Measurements from ENCODE around the gene EXOC6. TPM values are rescaled to one million over a fixed set of nuclear protein-coding genes. Genes with fewer than 3 reads are reported as not detected.
A peak's percentile ranks its signal among the peaks of the same experiment; 100 is the strongest.

The EXOC6 gene
- total RNA-seq, 1 donor from 2014 or later = 13.5 TPM

DNA sequence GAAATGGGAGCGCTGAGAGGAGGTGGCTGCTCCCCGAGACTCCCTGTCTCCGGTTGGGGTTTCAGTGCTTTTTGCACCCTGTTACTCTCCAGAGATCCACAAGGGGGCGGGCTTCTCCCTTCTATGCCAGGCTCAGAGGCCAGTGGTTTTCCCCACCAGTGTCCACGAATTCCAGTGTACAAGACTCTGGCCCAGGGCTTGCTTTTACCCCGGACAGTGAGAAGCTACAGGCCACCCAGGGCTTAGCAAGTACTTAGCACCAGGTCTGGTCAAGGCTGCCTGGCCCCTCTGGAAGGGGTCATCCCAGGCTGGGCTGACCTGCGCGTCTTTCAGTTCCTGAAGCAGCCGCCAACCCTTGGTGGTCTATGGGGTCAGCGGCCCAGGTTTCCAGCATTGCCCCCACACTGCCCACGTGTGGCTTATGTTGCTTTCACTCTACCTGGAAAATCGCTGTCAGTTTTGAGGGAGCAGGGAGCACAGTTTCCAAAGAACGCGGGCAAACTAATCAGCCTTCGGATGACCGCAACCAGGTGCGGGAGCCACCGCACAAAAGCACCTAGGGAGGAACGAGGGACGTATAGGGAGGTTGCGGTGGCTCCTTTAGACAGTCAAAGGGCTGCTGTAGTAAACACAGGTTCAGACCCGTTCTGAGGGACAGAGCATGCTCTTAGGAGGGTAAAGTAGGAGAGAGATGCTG is 232.2 kb downstream of the EXOC6 start:
- no peak overlapping the region for H3K27ac Mint-ChIP-seq
- intact Hi-C loops (cut with micrococcal nuclease) = loop anchor here (1.0 kb wide), 3 partner anchors 209 to 402 kb away; partner anchors contain the start of gene MYOF
- H3K4me3 Mint-ChIP-seq = no peak overlapping the region
- H3K9me3 Mint-ChIP-seq = no peaks in the 10 kb centered on the region
- peaks cover 5% of the 10 kb centered on the region for H3K4me1 Mint-ChIP-seq (ENCODE audit: low read depth)
- peaks cover 49% of the 10 kb centered on the region for H3K27me3 Mint-ChIP-seq (ENCODE audit: insufficient read depth)
- H3K36me3 Mint-ChIP-seq (ENCODE audit: low read depth) = no peaks in the 10 kb centered on the region
- peak; percentile 23 for DNase-seq (ENCODE audit: low spot score)

DNA sequence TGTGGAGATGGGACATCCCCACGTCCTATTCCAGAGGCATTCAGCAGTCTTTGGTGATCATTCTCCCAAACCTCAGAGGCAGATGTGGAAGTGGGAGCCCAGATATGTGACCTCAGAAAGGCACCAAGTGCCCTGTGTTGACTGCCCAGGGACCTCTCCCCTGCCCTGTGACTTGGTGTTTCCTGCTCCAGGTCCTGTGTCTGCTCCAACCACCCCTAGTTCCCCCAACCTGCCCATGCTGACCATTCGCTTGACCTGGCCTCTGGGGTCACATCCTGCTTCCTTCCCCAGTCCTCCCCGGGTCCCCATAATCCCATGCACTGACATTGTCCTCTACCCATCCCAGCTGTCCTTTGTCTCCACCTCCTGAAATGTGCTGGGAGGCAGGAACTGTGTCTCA is 233.0 kb downstream of the EXOC6 start:
- no peak overlapping the region for H3K27ac Mint-ChIP-seq
- peaks cover 5% of the 10 kb centered on the region for H3K4me1 Mint-ChIP-seq (ENCODE audit: low read depth)
- peaks cover 41% of the 10 kb centered on the region for H3K27me3 Mint-ChIP-seq (ENCODE audit: insufficient read depth)
- no peaks in the 10 kb centered on the region for H3K36me3 Mint-ChIP-seq (ENCODE audit: low read depth)
- intact Hi-C loops (cut with micrococcal nuclease) = no loop called here
- H3K9me3 Mint-ChIP-seq = no peaks in the 10 kb centered on the region
- no peak for DNase-seq (ENCODE audit: low spot score)
- no peak overlapping the region for H3K4me3 Mint-ChIP-seq

DNA sequence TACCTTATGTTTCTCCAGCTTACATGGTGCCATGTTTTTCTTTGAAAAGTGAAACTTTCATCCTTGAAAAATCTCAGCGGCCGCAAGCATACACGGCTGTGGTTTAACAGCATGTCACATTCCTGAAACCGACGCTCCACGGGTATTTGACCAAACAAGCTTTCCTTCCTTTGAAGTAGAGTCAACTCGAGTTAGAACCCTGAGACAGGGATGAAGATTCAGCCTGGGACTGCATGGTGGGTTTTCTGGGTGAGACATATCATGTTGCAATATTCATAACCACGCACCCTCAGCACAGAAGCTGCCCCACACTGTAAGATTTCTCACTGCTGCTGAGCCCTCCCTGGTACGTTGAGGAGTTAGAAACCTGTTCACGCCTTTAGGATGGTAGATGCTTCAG is 233.5 kb downstream of the EXOC6 start:
- H3K4me1 Mint-ChIP-seq (ENCODE audit: low read depth) = peaks cover 5% of the 10 kb centered on the region
- no peaks in the 10 kb centered on the region for H3K9me3 Mint-ChIP-seq
- H3K27ac Mint-ChIP-seq = no peak overlapping the region
- peaks cover 36% of the 10 kb centered on the region for H3K27me3 Mint-ChIP-seq (ENCODE audit: insufficient read depth)
- DNase-seq (ENCODE audit: low spot score) = no peak
- H3K4me3 Mint-ChIP-seq = no peak overlapping the region
- H3K36me3 Mint-ChIP-seq (ENCODE audit: low read depth) = no peaks in the 10 kb centered on the region
- intact Hi-C loops (cut with micrococcal nuclease) = no loop called here

DNA sequence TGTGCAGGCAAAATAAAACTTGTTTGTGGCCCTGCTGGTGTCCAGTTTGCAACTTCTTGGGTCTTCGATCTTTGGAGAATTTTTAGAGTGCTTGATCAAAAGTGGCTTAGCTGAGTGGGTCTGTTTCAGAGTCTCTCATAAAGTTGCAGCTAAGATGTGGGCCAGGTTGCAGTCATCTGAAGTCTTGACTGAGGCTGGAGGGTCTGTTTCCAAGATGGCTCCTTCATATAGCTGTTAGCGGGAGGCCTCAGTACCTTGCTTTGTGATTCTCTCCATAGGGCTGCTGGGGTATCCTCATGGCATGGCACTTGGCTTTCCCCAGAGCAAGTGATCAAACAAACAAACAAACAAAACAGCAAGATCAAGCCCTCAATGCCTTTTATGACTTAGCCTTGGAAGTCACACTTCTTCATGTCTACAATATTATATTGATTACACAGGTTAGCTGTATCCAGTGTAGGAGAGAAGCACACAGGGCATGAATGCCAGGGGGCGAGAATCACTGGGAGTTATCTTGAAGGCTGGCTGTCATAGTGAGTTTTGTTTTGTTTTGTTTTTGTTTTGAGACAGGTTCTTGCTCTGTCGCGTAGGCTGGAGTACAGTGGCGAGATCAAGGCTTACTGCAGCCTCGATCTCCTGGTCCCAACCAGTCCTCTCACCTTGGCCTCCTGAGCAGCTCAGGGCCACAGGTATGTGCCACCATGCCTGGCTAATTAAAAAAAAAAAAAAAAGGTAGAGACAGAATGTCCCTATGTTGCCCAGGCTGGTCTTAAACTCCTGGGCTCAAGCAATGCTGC is 235.6 kb downstream of the EXOC6 start:
- Mint-ChIP-seq H3K4me3 (no peak overlapping the region), H3K9me3 (no peaks in the 10 kb centered on the region), H3K27me3 (ENCODE audit: insufficient read depth) (peaks cover 22% of the 10 kb centered on the region), H3K27ac (no peak overlapping the region), H3K4me1 (ENCODE audit: low read depth) (peaks cover 5% of the 10 kb centered on the region), H3K36me3 (ENCODE audit: low read depth) (no peaks in the 10 kb centered on the region)
- DNase-seq (ENCODE audit: low spot score) = no peak
- intact Hi-C loops (cut with micrococcal nuclease) = no loop called here

DNA sequence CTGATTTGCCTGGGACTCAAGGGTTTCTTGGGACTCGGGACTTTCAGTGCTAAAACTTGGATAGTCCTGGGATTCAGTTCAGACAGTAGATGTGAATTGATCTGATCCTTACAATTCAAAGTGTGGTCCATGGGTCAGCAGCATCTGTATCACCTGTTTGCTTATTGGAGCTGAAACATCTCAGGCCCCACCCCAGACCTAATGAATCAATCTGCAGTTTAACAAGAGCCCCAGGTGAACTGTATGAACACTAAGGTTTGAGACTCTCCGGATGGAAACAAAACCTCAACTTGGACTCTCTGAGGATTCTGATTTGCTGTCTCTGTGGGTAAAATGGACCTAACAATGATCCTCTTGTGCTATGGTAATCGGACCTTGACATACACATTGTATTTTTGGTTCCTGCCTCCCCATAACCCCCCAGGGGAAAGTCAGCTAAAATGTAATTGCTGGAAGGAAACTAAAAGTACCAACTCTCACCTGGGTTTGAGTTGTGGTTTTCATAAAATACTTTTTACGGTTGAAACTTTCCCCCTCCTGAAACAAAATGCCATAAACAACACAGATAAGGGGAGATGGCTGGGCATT is 237.0 kb downstream of the EXOC6 start:
- Mint-ChIP-seq H3K4me1 (ENCODE audit: low read depth) (peaks cover under 1% of the 10 kb centered on the region), H3K27ac (no peak overlapping the region), H3K4me3 (no peak overlapping the region), H3K9me3 (no peaks in the 10 kb centered on the region), H3K36me3 (ENCODE audit: low read depth) (no peaks in the 10 kb centered on the region), H3K27me3 (ENCODE audit: insufficient read depth) (peaks cover 12% of the 10 kb centered on the region)
- intact Hi-C loops (cut with micrococcal nuclease) = no loop called here
- no peak for DNase-seq (ENCODE audit: low spot score)

DNA sequence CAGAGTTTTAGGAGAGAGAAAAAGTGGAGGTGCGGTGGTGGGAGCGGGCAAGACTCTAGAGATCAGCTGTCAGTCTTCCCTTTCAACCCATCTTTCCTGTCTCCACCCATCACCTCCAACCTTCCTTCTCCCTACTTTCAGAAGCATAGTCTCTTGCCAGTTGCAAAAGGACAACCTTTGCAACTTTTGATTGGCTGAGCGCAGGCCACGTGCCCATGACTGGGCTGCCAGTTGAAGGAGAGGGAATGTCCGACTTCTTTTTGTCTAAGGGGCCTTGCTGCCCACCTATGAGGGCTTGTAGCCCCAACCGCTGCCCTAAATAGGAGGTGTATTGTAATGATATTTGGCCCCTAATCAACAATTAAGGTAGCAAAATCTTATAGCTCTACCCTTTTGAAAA is 238.0 kb downstream of the EXOC6 start:
- intact Hi-C loops (cut with micrococcal nuclease) = no loop called here
- Mint-ChIP-seq H3K9me3 (no peaks in the 10 kb centered on the region), H3K4me3 (no peak overlapping the region), H3K27me3 (ENCODE audit: insufficient read depth) (peaks cover 12% of the 10 kb centered on the region), H3K4me1 (ENCODE audit: low read depth) (no peaks in the 10 kb centered on the region), H3K27ac (no peak overlapping the region), H3K36me3 (ENCODE audit: low read depth) (no peaks in the 10 kb centered on the region)
- DNase-seq (ENCODE audit: low spot score) = no peak

DNA sequence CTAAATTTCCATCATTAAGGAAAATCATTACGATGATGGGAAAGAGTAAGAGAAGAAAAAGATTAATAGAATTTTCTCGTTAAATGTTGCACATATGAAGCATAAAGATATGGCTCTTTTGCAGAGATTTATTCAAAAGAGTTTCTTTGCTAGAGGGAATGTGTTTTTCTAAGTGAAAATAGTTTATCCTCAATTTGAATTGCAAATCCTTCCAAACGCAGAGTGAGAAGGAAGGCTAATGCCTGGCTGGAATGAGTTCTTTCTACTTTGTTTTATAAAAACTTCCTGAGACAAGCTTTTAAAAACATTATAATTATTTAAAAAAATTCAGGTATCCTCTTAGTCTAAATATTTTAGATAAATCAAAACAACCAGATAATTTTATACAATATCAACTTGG is 239.5 kb downstream of the EXOC6 start:
- Mint-ChIP-seq H3K27ac (no peak overlapping the region), H3K27me3 (ENCODE audit: insufficient read depth) (peaks cover 5% of the 10 kb centered on the region), H3K4me1 (ENCODE audit: low read depth) (no peaks in the 10 kb centered on the region), H3K4me3 (no peak overlapping the region), H3K9me3 (no peaks in the 10 kb centered on the region), H3K36me3 (ENCODE audit: low read depth) (no peaks in the 10 kb centered on the region)
- intact Hi-C loops (cut with micrococcal nuclease) = no loop called here
- no peak for DNase-seq (ENCODE audit: low spot score)

DNA sequence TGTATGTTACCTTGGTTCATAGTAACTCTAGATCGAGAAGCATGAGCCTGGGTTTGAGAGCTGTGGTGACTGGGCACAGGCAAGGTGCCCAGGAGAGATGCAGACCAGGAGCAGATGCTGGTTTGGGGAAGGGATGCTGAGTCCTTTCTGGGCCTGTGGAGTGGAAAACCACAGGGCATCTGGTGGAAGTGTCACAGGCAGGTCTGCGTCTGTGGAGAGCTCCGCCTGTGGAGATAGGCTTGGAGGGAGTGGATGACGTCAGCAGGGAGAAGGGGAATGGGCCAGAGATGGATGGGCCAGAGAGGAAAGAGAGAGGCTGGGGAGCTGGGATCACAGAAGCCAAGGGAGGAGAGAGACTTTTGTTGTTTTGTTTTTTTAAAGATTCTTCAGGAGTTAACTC is 240.1 kb downstream of the EXOC6 start:
- no peaks in the 10 kb centered on the region for H3K4me1 Mint-ChIP-seq (ENCODE audit: low read depth)

DNA sequence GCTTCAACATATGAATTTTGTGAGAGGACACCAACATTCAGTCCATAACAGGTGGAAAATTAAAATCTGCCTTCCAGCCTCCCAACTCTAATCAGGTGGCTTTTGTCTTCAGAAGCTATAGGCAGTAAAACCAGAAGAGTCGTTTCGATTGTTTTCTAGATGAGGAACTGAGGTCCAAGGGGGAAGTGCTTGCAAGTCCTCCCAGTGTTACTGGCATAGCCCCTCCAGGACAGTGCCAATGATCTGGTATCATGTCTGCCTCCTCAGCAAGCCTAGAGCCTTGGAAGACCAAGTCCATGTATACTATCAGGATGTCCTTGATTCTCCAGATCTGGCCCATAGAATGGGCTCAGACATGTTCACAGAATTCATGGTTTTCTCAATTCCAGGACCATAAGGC is 242.3 kb downstream of the EXOC6 start:
- Mint-ChIP-seq H3K9me3 (no peaks in the 10 kb centered on the region), H3K27me3 (ENCODE audit: insufficient read depth) (peaks cover 8% of the 10 kb centered on the region), H3K4me3 (no peak overlapping the region), H3K36me3 (ENCODE audit: low read depth) (no peaks in the 10 kb centered on the region), H3K27ac (no peak overlapping the region), H3K4me1 (ENCODE audit: low read depth) (no peaks in the 10 kb centered on the region)
- intact Hi-C loops (cut with micrococcal nuclease) = no loop called here
- no peak for DNase-seq (ENCODE audit: low spot score)

More for the DNA sequence above, 240.1 kb downstream of the EXOC6 start:
- H3K27ac Mint-ChIP-seq = no peak overlapping the region
- no peaks in the 10 kb centered on the region for H3K9me3 Mint-ChIP-seq
- DNase-seq (ENCODE audit: low spot score) = no peak
- intact Hi-C loops (cut with micrococcal nuclease) = no loop called here
- no peaks in the 10 kb centered on the region for H3K36me3 Mint-ChIP-seq (ENCODE audit: low read depth)
- no peak overlapping the region for H3K4me3 Mint-ChIP-seq
- H3K27me3 Mint-ChIP-seq (ENCODE audit: insufficient read depth) = peaks cover 5% of the 10 kb centered on the region

DNA sequence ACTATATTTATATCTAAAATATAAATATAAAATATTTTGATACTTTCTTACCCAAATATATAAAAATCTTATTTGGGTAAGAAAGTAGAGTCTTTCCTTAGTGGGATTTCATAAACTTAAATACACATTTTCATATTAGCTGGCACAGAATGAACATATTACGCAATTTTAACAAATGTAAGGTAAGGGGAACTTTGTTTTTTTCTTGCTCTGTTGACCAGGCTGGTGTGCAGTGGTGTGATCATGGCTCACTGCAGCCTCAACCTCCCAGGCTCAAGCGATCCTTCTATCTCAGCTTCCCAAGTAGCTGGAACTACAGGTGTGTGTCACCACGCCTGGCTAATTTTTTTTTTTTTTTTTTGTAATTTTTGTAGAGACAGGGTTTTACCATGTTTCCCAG is 243.6 kb downstream of the EXOC6 start:
- Mint-ChIP-seq H3K27ac (no peak overlapping the region), H3K27me3 (ENCODE audit: insufficient read depth) (peaks cover 8% of the 10 kb centered on the region), H3K4me3 (no peak overlapping the region), H3K36me3 (ENCODE audit: low read depth) (no peaks in the 10 kb centered on the region), H3K4me1 (ENCODE audit: low read depth) (no peaks in the 10 kb centered on the region), H3K9me3 (no peaks in the 10 kb centered on the region)
- DNase-seq (ENCODE audit: low spot score) = no peak
- intact Hi-C loops (cut with micrococcal nuclease) = no loop called here

DNA sequence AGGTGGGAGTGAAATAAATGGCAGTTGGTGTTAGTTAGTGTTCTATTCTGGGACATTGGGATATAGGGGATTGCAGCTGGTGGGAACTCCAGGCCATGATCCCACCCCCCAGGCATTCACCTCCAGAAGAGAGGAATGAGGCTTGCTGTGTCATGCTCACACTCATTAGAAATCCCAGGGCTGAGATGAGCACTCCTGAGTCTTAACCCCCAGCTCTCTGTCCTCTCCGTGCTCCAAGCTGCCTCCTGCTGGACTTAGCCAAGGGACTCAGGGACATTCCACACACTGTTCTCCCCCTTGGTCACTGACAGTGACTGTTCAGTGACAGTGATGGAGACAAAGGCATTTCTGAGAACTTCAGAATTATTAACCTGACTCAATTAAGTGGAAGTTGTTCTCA is 246.9 kb downstream of the EXOC6 start:
- Mint-ChIP-seq H3K4me3 (no peak overlapping the region), H3K27me3 (ENCODE audit: insufficient read depth) (peaks cover 8% of the 10 kb centered on the region), H3K27ac (no peak overlapping the region), H3K36me3 (ENCODE audit: low read depth) (no peaks in the 10 kb centered on the region), H3K9me3 (no peaks in the 10 kb centered on the region), H3K4me1 (ENCODE audit: low read depth) (no peaks in the 10 kb centered on the region)
- intact Hi-C loops (cut with micrococcal nuclease) = no loop called here
- no peak for DNase-seq (ENCODE audit: low spot score)

DNA sequence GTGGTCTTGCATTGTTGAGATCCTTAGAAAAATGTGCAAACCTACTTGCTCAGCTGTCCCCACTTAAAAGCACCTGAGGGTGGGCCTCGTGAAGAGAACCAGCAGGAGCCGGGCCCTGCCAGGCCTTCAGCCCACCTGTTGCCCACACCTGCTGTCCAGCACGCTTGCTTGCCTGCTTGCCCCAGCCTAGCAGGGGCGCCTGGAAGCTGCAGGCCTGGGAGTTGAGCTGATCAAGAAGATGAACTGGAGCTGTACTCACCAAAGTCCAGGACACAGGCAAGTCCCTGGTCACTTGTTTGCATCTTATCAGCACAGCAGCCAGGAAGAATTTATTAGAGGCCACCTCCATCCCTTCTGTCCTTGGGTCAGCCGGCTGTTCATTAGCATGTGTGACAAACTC is 248.6 kb downstream of the EXOC6 start:
- no peak overlapping the region for H3K27ac Mint-ChIP-seq
- peaks cover 11% of the 10 kb centered on the region for H3K27me3 Mint-ChIP-seq (ENCODE audit: insufficient read depth)
- H3K4me1 Mint-ChIP-seq (ENCODE audit: low read depth) = no peaks in the 10 kb centered on the region
- H3K9me3 Mint-ChIP-seq = no peaks in the 10 kb centered on the region
- H3K36me3 Mint-ChIP-seq (ENCODE audit: low read depth) = no peaks in the 10 kb centered on the region
- intact Hi-C loops (cut with micrococcal nuclease) = no loop called here
- DNase-seq (ENCODE audit: low spot score) = no peak
- H3K4me3 Mint-ChIP-seq = no peak overlapping the region

DNA sequence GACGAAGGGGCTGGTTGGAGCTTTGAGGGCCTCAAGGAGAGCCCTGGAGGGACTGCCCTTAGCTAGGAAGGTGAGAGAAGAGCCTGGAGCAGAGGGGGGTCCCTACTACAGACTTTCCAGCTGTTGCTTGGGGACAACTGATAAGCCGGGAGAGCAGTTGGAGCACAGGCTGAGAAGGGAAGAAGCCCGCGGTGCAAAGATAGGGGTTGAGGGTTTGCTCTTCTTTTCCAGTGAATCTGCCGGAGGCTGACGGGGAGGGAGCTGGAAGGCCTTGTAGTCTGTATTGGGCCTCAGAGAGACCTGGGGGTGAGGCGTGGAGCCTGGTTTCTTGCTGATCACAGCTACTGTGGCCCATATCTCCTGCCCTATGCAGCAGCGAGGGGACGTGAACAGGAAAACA is 249.1 kb downstream of the EXOC6 start:
- DNase-seq (ENCODE audit: low spot score) = no peak
- H3K9me3 Mint-ChIP-seq = no peaks in the 10 kb centered on the region
- H3K27me3 Mint-ChIP-seq (ENCODE audit: insufficient read depth) = peaks cover 11% of the 10 kb centered on the region
- H3K4me3 Mint-ChIP-seq = no peak overlapping the region
- no peaks in the 10 kb centered on the region for H3K36me3 Mint-ChIP-seq (ENCODE audit: low read depth)
- no peak overlapping the region for H3K27ac Mint-ChIP-seq
- H3K4me1 Mint-ChIP-seq (ENCODE audit: low read depth) = no peaks in the 10 kb centered on the region
- intact Hi-C loops (cut with micrococcal nuclease) = no loop called here
